Astrocyte (in vitro differentiated cells and primary cell): ENCODE results near the gene PRRX2.

Experiments
- EZH2 ChIP-seq: IDR thresholded peaks from 2 replicates; pipeline ENCODE4 v1.6.1; 2012; ENCODE audit warnings: mild to moderate bottlenecking, low read length, inconsistent platforms; ENCODE audit not compliant: insufficient read depth
- TF ChIP-seq, protein P1 (sequence below): IDR thresholded peaks from 2 replicates; pipeline ENCODE4 v1.5.1; 2011; ENCODE audit warnings: low read depth, mild to moderate bottlenecking, inconsistent platforms, low read length, moderate library complexity; ENCODE audit not compliant: insufficient read depth

GRCh38 chr9:129643706-129644105 is 21.7 kb upstream of the PRRX2 start:
- TF ChIP-seq, protein P1, sequence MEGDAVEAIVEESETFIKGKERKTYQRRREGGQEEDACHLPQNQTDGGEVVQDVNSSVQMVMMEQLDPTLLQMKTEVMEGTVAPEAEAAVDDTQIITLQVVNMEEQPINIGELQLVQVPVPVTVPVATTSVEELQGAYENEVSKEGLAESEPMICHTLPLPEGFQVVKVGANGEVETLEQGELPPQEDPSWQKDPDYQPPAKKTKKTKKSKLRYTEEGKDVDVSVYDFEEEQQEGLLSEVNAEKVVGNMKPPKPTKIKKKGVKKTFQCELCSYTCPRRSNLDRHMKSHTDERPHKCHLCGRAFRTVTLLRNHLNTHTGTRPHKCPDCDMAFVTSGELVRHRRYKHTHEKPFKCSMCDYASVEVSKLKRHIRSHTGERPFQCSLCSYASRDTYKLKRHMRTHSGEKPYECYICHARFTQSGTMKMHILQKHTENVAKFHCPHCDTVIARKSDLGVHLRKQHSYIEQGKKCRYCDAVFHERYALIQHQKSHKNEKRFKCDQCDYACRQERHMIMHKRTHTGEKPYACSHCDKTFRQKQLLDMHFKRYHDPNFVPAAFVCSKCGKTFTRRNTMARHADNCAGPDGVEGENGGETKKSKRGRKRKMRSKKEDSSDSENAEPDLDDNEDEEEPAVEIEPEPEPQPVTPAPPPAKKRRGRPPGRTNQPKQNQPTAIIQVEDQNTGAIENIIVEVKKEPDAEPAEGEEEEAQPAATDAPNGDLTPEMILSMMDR, result no peak
- TF ChIP-seq EZH2, result no peak
